H7 (cell line): Measurements from ENCODE around the gene BBX. TPM values are rescaled to one million over a fixed set of nuclear protein-coding genes. Genes with fewer than 3 reads are reported as not detected.

ENCODE experiments used
- DNase-seq: peaks from one replicate; pipeline ENCODE4 v3.0.0; 2012
- H3K27me3 ChIP-seq: 2 replicates; pipeline ENCODE4 v1.6.0; 2011; ENCODE audit warnings: mild to moderate bottlenecking, low read length; ENCODE audit not compliant: control insufficient read depth, insufficient read depth
- H3K36me3 ChIP-seq: replicated peaks from 2 replicates; pipeline ENCODE4 v1.5.1; 2011; ENCODE audit warnings: low read length; ENCODE audit not compliant: control insufficient read depth, insufficient read depth
- H3K4me3 ChIP-seq: 2 replicates; pipeline ENCODE4 v1.5.1; 2011; ENCODE audit warnings: low read depth, mild to moderate bottlenecking, control low read depth, low read length, moderate library complexity; ENCODE audit not compliant: insufficient read depth
- total RNA-seq: library from RNA; depleted of rRNA; stranded (reverse); fragments of >200 nt; shearing (Covaris generic); gene quantifications from 2 replicates; pipeline ENCODE4 v1.2.3, GENCODE V29; 2014

Gene BBX
- total RNA-seq, 1 experiment from 2014 or later: 22.2 TPM

- peak overlapping the region; percentile 92 for H3K4me3 ChIP-seq
- H3K27me3 ChIP-seq: peaks cover 10% of the 10 kb centered on the region
- DNase-seq: peak; percentile 65
- H3K36me3 ChIP-seq: no peaks in the 10 kb centered on the region; the same call in 1 of the 2 replicates
These were observed 970 bp downstream of the BBX start for GRCh38 chr3:107523539-107524325.

- H3K36me3 ChIP-seq: no peaks in the 10 kb centered on the region; the same call in 1 of the 2 replicates
- DNase-seq: no peak
- H3K4me3 ChIP-seq: peak overlapping the region; percentile 92
- H3K27me3 ChIP-seq: peaks cover 10% of the 10 kb centered on the region
These were observed 1.6 kb downstream of the BBX start for GRCh38 chr3:107524326-107524840.

GRCh38 chr3:107524841-107525643 lies 2.3 kb downstream of the BBX start:
- Histone ChIP-seq H3K36me3 (no peaks in the 10 kb centered on the region; the same call in 1 of the 2 replicates), H3K27me3 (peaks cover 10% of the 10 kb centered on the region), H3K4me3 (peak overlapping the region; percentile 92)
- peak; percentile 62 for DNase-seq

- Histone ChIP-seq H3K4me3 (peak overlapping the region; percentile 92), H3K27me3 (peaks cover 10% of the 10 kb centered on the region), H3K36me3 (no peaks in the 10 kb centered on the region; the same call in 1 of the 2 replicates)
- DNase-seq: peak; percentile 45
These were observed 3.0 kb downstream of the BBX start for GRCh38 chr3:107525644-107526305.

GRCh38 chr3:107531917-107532469 lies 9.2 kb downstream of the BBX start:
- H3K4me3 ChIP-seq: no peak overlapping the region
- no peak for DNase-seq
- H3K36me3 ChIP-seq: no peaks in the 10 kb centered on the region; the same call in 1 of the 2 replicates
- no peaks in the 10 kb centered on the region for H3K27me3 ChIP-seq

GRCh38 chr3:107540857-107541256 lies 18.1 kb downstream of the BBX start:
- no peaks in the 10 kb centered on the region for H3K27me3 ChIP-seq
- no peaks in the 10 kb centered on the region for H3K36me3 ChIP-seq
- H3K4me3 ChIP-seq: no peak overlapping the region
- DNase-seq: no peak

- Histone ChIP-seq H3K36me3 (no peaks in the 10 kb centered on the region), H3K4me3 (no peak overlapping the region), H3K27me3 (no peaks in the 10 kb centered on the region)
- no peak for DNase-seq
These were observed 19.9 kb downstream of the BBX start for GRCh38 chr3:107542665-107543064.

GRCh38 chr3:107543666-107544065 lies 20.9 kb downstream of the BBX start:
- Histone ChIP-seq H3K27me3 (no peaks in the 10 kb centered on the region), H3K4me3 (no peak overlapping the region), H3K36me3 (no peaks in the 10 kb centered on the region)
- DNase-seq: no peak

- DNase-seq: no peak
- no peak overlapping the region for H3K4me3 ChIP-seq
- H3K27me3 ChIP-seq: no peaks in the 10 kb centered on the region
- H3K36me3 ChIP-seq: no peaks in the 10 kb centered on the region
These were observed 22.9 kb downstream of the BBX start for GRCh38 chr3:107545680-107546120.

- Histone ChIP-seq H3K27me3 (no peaks in the 10 kb centered on the region), H3K36me3 (no peaks in the 10 kb centered on the region), H3K4me3 (no peak overlapping the region)
- DNase-seq: no peak
These were observed 25.8 kb downstream of the BBX start for GRCh38 chr3:107548601-107549000.

GRCh38 chr3:107555359-107555758 lies 32.6 kb downstream of the BBX start:
- DNase-seq: no peak
- Histone ChIP-seq H3K27me3 (no peaks in the 10 kb centered on the region), H3K36me3 (no peaks in the 10 kb centered on the region), H3K4me3 (no peak overlapping the region)

GRCh38 chr3:107557743-107558142 lies 35.0 kb downstream of the BBX start:
- Histone ChIP-seq H3K4me3 (no peak overlapping the region), H3K27me3 (no peaks in the 10 kb centered on the region)
- DNase-seq: no peak

GRCh38 chr3:107560166-107560565 lies 37.4 kb downstream of the BBX start:
- no peaks in the 10 kb centered on the region for H3K36me3 ChIP-seq
- no peaks in the 10 kb centered on the region for H3K27me3 ChIP-seq
- H3K4me3 ChIP-seq: no peak overlapping the region
- no peak for DNase-seq

More at GRCh38 chr3:107557743-107558142, 35.0 kb downstream of the BBX start:
- no peaks in the 10 kb centered on the region for H3K36me3 ChIP-seq

- Histone ChIP-seq H3K36me3 (no peaks in the 10 kb centered on the region), H3K27me3 (no peaks in the 10 kb centered on the region), H3K4me3 (no peak overlapping the region)
- DNase-seq: no peak
These were observed 39.2 kb downstream of the BBX start for GRCh38 chr3:107561980-107562379.
